HEK293T (cell line): Measurements from ENCODE around the gene YES1.

ENCODE experiments used
- CTCF ChIA-PET: fragments of 350-600 bp; formaldehyde crosslinking; extraction: SDS; loops from one replicate; lab custom pipeline; 2021; ENCODE audit warnings: antibody characterized with exemption, inconsistent platforms; lab: Yijun Ruan, JAX
- POLR2A ChIA-PET: fragments of 350-600 bp; formaldehyde crosslinking; extraction: SDS; loops from one replicate; lab custom pipeline; 2020; ENCODE audit warnings: antibody characterized with exemption, inconsistent platforms; lab: Yijun Ruan, JAX
- DNase-seq: peaks from one replicate; pipeline ENCODE4 v3.0.0; 2012; ENCODE audit warnings: mixed read lengths; ENCODE audit errors: extremely low spot score
- ARNT ChIP-seq: fragments of 450-650 bp; IDR thresholded peaks from 2 replicates; pipeline ENCODE4 v1.6.1; 2017; ENCODE audit warnings: mild to moderate bottlenecking
- BHLHE40 ChIP-seq: fragments of 450-650 bp; IDR thresholded peaks from 2 replicates; pipeline ENCODE4 v1.6.1; 2016; ENCODE audit warnings: mild to moderate bottlenecking, moderate library complexity, borderline replicate concordance
- CTBP1 ChIP-seq: fragments of 450-650 bp; IDR thresholded peaks from 2 replicates; pipeline ENCODE4 v1.6.1; 2016; ENCODE audit warnings: borderline replicate concordance
- ELF4 ChIP-seq: fragments of 450-650 bp; IDR thresholded peaks from 2 replicates; pipeline ENCODE4 v1.6.1; 2017; ENCODE audit warnings: antibody characterized with exemption
- FOXA1 ChIP-seq: fragments of 450-650 bp; IDR thresholded peaks from 2 replicates; pipeline ENCODE4 v1.6.1; 2016; ENCODE audit warnings: mild to moderate bottlenecking
- FOXK2 ChIP-seq: fragments of 450-650 bp; IDR thresholded peaks from 2 replicates; pipeline ENCODE4 v1.6.1; 2016; ENCODE audit warnings: mild to moderate bottlenecking
- FOXM1 ChIP-seq: fragments of 450-650 bp; IDR thresholded peaks from 2 replicates; pipeline ENCODE4 v1.6.1; 2017; ENCODE audit warnings: mild to moderate bottlenecking, borderline replicate concordance
- HDGF ChIP-seq: fragments of 450-650 bp; IDR thresholded peaks from 2 replicates; pipeline ENCODE4 v1.6.1; 2017; ENCODE audit warnings: antibody characterized with exemption, borderline replicate concordance
- L3MBTL2 ChIP-seq: fragments of 450-650 bp; conservative IDR thresholded peaks from 2 replicates; pipeline ENCODE4 v1.6.1; 2016; ENCODE audit warnings: mild to moderate bottlenecking
- LEF1 ChIP-seq: fragments of 450-650 bp; IDR thresholded peaks from 2 replicates; pipeline ENCODE4 v1.6.1; 2017; ENCODE audit warnings: mild to moderate bottlenecking, borderline replicate concordance
- NFRKB ChIP-seq: fragments of 450-650 bp; IDR thresholded peaks from 2 replicates; pipeline ENCODE4 v1.6.1; 2016; ENCODE audit warnings: mild to moderate bottlenecking, moderate library complexity
- PKNOX1 ChIP-seq: fragments of 450-650 bp; IDR thresholded peaks from 2 replicates; pipeline ENCODE4 v1.6.1; 2016
- SP1 ChIP-seq: fragments of 450-650 bp; IDR thresholded peaks from 2 replicates; pipeline ENCODE4 v1.6.1; 2017
- SUZ12 ChIP-seq: fragments of 450-650 bp; IDR thresholded peaks from 2 replicates; pipeline ENCODE4 v1.6.1; 2016; ENCODE audit warnings: mild to moderate bottlenecking
- TARDBP ChIP-seq: fragments of 450-650 bp; IDR thresholded peaks from 2 replicates; pipeline ENCODE4 v1.6.1; 2016
- ZNF384 ChIP-seq: fragments of 450-650 bp; IDR thresholded peaks from 2 replicates; pipeline ENCODE4 v1.6.1; 2016

YES1 gene

GRCh38 chr18:712401-713134, 99.5 kb downstream of the YES1 start, which contains the start of gene ENOSF1:
Gene ENOSF1, minus strand, starts transcription at chr18:712630. Its CDS starts 43 bp downstream, at chr18:712587.
- TF ChIP-seq SP1 (no peak), HDGF (no peak), FOXA1 (no peak), ELF4 (no peak), SUZ12 (no peak), FOXM1 (no peak), BHLHE40 (no peak), NFRKB (no peak), TARDBP (no peak)
- DNase-seq: peak; percentile 81
- CTCF ChIA-PET: interaction anchor here (1.0 to 1.6 kb wide), 4 partner anchors 10 to 118 kb away, joined by 3 to 4 read pairs (median 4); no protein-coding TSS in a partner anchor
- POLR2A ChIA-PET: interaction anchor here (0.6 to 1.5 kb wide), 5 partner anchors 9 to 127 kb away, joined by 3 to 6 read pairs (median 3); no protein-coding TSS in a partner anchor

GRCh38 chr18:711657-712400, 100.2 kb downstream of the YES1 start:
- TF ChIP-seq L3MBTL2: peak; percentile 39; the same call in 1 of the 2 replicates
- TF ChIP-seq TARDBP: no peak
- ChIA-PET POLR2A (interaction anchor here (1.1 to 1.5 kb wide), 3 partner anchors 9 to 120 kb away, joined by 3 to 6 read pairs (median 3); no protein-coding TSS in a partner anchor), CTCF (interaction anchor here (1.0 to 1.6 kb wide), 4 partner anchors 9 to 119 kb away, joined by 3 to 4 read pairs (median 4); no protein-coding TSS in a partner anchor)
- DNase-seq: peak; percentile 36

GRCh38 chr18:711310-711656, 100.8 kb downstream of the YES1 start:
- TF ChIP-seq ARNT (no peak), SP1 (no peak), ELF4 (no peak), FOXK2 (no peak), L3MBTL2 (peak; percentile 10; the same call in 1 of the 2 replicates)
- ChIA-PET POLR2A (no interaction called here), CTCF (no interaction called here)
- no peak for DNase-seq

GRCh38 chr18:710418-711300, 101.4 kb downstream of the YES1 start:
- no peak for TF ChIP-seq NFRKB
- no peak for TF ChIP-seq BHLHE40
- TF ChIP-seq SUZ12: no peak
- no peak for TF ChIP-seq L3MBTL2
- no peak for TF ChIP-seq HDGF
- TF ChIP-seq LEF1: no peak
- TF ChIP-seq ZNF384: no peak
- no peak for TF ChIP-seq SP1
- no peak for TF ChIP-seq FOXA1
- TF ChIP-seq PKNOX1: no peak
- TF ChIP-seq FOXM1: no peak
- no peak for TF ChIP-seq ELF4
- TF ChIP-seq FOXK2: no peak
- TF ChIP-seq TARDBP: no peak
- no peak for TF ChIP-seq ARNT
- TF ChIP-seq CTBP1: no peak
- CTCF ChIA-PET: no interaction called here
- POLR2A ChIA-PET: no interaction called here
- DNase-seq: no peak

GRCh38 chr18:709771-710170, 102.3 kb downstream of the YES1 start:
- no peak for TF ChIP-seq FOXM1
- ChIA-PET CTCF (no interaction called here), POLR2A (no interaction called here)
- no peak for DNase-seq

GRCh38 chr18:708096-708495, 103.9 kb downstream of the YES1 start:
- POLR2A ChIA-PET: no interaction called here
- no peak for DNase-seq
- CTCF ChIA-PET: no interaction called here
- no peak for TF ChIP-seq CTBP1
- no peak for TF ChIP-seq NFRKB
- TF ChIP-seq BHLHE40: no peak
- TF ChIP-seq ZNF384: no peak
- TF ChIP-seq ELF4: no peak
- TF ChIP-seq SUZ12: no peak
- no peak for TF ChIP-seq PKNOX1
- TF ChIP-seq LEF1: no peak
- TF ChIP-seq ARNT: no peak
- TF ChIP-seq FOXA1: no peak
- no peak for TF ChIP-seq HDGF
